HG03558 (cell line): ENCODE data around the gene DEAF1.
"Not testable (repeated sequence)": the region's sequence is repeated elsewhere in the genome, so short reads cannot be mapped to it uniquely, and the experiment has no call there.

ENCODE experiments used
- ATAC-seq: cut with Tn5 transposase; IDR thresholded peaks from one replicate; pipeline ENCODE4 v1.9.1; 2021; ENCODE audit warnings: moderate number of reproducible peaks; ENCODE audit not compliant: unreplicated experiment; ENCODE audit errors: extremely low read depth

Gene DEAF1

DNA sequence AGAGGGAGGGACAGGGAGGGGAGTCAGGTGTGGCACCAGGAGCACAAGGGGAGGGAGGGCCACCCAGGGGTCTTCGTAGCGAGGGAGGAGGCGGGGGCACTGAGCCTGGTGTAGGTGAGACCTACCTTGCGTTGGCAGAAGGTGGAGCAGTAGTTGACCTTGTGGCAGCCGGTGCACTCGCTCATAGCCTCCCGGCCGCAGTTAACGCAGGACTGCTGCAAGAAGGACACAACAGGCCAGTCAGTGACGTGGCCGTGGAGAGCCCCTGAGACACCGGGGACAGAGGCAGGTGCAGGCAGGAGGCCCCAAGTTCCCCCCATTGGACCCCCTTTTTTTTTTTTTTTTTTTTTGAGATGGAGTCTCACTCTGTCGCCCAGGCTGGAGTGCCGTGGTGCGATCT, 41.2 kb downstream of the DEAF1 start:
- ATAC-seq: no peak

DNA sequence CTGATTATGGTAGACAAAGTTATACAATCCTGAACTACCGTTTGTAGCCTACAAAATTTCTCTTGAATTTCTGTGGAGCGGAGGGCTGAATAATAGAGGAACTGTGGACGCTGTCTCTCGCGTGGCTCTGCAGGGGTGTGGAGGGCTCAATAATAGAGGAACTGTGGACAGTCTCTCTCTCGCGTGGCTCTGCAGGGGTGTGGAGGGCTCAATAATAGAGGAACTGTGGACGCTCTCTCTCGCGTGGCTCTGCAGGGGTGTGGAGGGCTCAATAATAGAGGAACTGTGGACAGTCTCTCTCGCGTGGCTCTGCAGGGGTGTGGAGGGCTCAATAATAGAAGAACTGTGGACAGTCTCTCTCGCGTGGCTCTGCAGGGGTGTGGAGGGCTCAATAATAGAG, 41.9 kb downstream of the DEAF1 start:
- not testable (repeated sequence) for ATAC-seq

DNA sequence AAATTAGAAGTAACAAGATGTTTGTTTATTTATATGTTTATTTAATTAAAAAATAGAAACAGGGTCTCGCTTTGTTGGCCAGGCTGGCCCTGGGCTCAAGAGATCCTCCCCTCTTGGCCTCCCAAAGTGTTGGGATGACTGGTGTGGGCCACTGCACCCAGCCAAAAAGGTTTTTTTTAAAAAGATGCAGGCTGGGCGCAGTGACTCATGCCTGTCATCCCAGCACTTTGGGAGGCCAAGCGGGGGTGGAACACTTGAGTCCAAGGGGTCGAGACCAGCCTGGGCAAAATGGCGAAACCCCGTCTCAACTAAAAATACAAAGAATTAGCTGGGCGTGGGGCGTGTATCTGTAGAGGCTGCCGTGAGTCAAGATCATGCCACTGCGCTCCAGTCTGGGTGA, 44.5 kb downstream of the DEAF1 start:
- ATAC-seq: no peak

GRCh38 chr11:647672-648158, 47.3 kb downstream of the DEAF1 start:
- ATAC-seq: not testable (repeated sequence)

DNA sequence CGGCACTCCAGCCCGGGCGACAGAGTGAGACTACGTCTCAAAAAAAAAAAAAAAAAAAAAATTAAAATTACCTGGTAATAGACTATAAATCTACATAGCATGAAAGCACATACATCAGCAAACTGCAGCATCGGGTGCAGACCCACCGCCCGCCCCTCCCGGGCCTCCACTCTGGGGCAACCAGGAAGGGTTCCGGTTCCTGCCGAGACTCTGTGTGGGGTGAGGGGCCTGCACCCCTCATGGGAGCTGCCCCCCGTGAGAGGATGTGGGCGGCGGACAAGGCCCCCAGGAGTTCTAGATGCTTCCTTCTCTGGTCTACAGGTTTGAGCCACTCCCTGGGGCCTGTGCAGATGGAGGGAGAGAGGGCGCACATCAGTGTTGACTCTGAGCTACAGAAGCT, 48.8 kb downstream of the DEAF1 start:
- no peak for ATAC-seq

DNA sequence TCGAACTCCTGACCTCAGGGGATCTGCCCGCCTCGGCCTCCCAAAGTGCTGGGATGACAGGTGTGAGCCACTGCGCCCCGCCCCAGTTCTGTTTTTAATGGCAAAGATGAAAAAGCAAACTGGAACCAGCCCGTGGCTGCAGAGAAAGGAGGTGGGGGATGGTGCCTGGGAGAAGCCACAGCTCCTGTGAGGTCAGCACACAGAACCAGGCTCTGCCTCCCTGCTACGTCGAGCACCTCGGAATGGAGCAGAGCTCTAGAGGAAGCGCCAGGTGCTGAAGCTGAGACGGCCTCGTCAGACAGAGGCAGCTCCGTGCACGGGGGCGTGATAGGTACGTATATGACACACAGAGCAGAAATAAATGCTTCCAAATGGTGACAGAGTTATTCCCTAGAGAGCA, 49.5 kb downstream of the DEAF1 start:
- no peak for ATAC-seq

DNA sequence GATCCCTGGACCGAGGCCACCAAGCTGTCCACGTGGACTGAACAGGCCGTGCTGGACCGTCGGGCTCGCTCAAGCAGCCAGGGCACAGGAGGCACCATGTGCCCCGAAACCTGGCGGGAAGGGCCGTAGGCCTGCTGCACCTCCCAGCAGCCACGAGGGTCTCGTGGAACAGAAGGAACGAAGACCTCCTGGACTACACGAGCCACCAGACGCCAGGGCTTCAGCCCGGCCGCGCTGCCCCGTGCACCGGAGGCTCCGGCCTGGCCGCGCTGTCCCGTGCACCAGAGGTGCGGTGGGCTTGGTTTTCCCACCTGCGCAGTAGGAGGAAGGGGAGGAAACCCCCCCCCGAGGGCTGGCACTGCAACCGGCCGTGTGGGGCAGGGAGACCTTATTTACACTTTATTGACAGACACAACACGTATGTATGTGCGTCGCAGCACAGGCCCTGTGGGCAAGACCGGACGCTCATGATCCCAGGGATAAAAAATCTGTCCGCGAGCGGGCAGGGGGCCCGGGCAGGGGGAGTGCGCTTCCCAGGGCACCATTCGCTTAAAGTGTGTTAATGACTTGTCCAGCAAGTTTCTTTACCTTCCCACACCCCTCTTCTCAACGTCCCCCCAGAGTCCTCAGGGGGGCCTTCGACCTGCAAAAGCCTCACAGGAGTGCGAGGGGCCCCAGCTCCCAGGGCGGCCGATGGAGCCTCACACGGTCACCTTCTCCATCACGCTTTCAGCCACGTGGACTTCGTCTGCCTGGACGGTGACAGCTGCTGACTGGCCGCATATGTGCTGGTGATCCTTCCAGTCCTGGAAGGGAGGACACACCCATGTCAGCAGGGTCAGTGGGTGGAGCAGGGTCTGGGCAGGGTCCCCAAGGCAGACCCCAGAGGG, 50.9 kb downstream of the DEAF1 start:
- no peak for ATAC-seq

- ATAC-seq: no peak
Measured at GRCh38 chr11:643366-643765, 51.7 kb downstream of the DEAF1 start.

DNA sequence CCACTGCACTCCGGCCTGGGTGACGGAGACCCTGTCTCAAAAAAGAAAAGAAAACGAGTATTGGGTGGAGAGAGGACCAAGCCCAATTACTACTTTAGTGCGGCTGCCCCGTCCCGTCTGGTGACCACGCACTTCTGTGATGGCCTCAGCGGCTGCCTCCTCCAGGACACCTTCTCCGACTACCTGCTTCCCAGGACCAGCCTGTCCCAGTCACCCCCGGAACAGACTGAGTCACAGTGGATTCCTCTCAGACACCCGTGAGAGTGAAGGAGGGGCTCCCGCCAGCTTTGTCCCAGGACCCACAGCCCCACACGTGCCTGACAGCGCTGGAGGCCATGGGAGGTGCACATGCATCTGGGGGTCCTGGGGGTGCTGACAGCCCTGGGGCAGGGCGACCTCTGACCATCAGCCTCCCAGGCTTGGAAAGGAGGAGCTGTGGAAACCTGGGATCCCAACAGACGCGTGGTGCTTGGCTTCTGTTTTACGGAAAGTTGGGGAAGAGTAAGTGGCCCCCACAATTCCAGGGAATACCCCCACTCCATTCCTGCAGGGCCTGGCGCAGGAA, 53.1 kb downstream of the DEAF1 start:
- no peak for ATAC-seq

- ATAC-seq: no peak
Measured at GRCh38 chr11:640021-640706, 54.9 kb downstream of the DEAF1 start.

GRCh38 chr11:639332-639955, 55.6 kb downstream of the DEAF1 start:
- ATAC-seq: no peak

DNA sequence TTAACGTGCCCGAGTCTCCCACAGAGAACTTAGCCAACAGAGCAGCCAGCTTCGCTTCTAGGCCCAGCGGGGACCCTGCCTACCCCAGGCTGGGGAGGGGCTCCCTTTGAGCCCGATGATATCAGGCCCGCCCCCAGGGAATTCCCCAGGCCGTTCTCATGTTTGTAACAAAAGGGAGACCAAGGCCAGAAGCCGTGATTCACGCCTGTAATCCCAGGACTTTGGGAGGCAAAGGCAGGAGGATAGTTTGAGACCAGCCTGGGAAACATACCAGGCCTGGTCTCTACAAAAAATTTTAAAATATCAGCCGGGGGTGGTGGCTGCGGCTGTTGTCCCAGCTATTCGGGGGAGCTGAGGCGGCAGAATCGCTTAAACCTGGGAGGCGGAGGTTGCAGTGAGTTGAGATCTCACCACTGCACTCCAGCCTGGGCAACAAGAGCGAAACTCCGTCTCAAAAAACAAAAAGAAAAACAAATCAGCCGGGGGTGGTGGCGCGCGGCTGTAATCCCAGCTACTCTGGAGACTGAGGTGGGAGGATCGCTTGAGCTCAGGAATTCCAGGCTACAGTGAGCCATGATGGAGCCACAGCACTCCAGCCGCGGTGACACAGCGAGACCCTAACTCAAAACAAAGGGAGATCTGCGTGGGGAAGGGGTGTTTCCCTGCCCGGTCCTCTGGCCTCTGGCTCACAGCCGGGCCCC, 56.2 kb downstream of the DEAF1 start:
- ATAC-seq: no peak

- ATAC-seq: no peak
Measured at GRCh38 chr11:637593-638521, 57.2 kb downstream of the DEAF1 start.

- no peak for ATAC-seq
Measured at GRCh38 chr11:637333-637592, 57.8 kb downstream of the DEAF1 start.

DNA sequence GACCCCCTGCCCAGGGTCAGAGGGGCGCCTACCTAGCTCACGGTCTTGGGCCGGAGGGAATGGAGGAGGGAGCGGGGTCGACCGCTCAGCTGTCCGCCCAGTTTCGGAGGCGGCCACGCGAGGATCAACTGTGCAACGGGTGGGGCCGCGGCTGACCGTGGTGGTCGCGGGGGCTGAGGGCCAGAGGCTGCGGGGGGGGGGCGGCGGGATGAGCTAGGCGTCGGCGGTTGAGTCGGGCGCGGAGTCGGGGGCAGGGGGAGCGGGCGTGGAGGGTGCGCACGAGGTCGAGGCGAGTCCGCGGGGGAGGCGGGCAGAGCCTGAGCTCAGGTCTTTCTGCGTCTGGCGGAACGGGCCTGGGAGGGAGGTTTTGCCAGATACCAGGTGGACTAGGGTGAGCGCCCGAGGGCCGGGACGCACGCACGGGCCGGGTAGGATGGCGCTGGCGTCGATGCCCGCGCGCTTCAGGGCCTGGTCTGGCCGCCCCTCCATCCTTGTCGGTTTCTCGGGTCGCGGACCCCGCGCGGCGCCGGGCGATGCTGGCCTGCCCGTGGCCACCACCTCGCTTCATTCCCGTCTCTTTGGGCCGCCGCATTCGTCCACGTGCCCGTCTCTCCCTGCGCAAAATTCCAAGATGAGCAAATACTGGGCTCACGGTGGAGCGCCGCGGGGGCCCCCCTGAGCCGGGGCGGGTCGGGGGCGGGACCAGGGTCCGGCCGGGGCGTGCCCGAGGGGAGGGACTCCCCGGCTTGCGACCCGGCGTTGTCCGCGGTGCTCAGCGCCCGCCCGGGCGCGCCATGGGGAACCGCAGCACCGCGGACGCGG, 58.3 kb downstream of the DEAF1 start, which contains the start of gene DRD4:
Gene DRD4, plus strand, starts transcription at position 759 of the 822 bp plus-strand sequence. Its CDS starts 36 bp downstream, at position 795.
- ATAC-seq: no peak

GRCh38 chr11:635945-636510, 59.0 kb downstream of the DEAF1 start:
- ATAC-seq: no peak

GRCh38 chr11:630871-631270, 64.2 kb downstream of the DEAF1 start:
- ATAC-seq: no peak

- ATAC-seq: no peak
Measured at GRCh38 chr11:629237-629583, 65.8 kb downstream of the DEAF1 start.
